Omental fat pad (tissue), 4 donors: ENCODE results near the gene LPO. TPM values are rescaled to one million over a fixed set of nuclear protein-coding genes. Genes with fewer than 3 reads are reported as not detected.

Experiments
- ATAC-seq: fragments of 150-250 bp; one replicate; pipeline ENCODE4 v1.9.1; 2016; ENCODE audit warnings: mild to moderate bottlenecking, moderate library complexity; ENCODE audit not compliant: low FRiP score
- DNase-seq: peaks from one replicate; pipeline ENCODE4 v3.0.0-alpha.2; 2019; ENCODE audit warnings: low spot score
- total RNA-seq, 4 donors: library from RNA; depleted of rRNA; stranded (reverse); fragments of >200 nt; gene quantifications; one replicate each; pipeline ENCODE4 v1.1.0, GENCODE V29; 2016
- TF ChIP-seq, protein P1 (sequence below), 3 donors: fragments of 450-650 bp; IDR thresholded peaks; one replicate each; pipeline ENCODE4 v1.5.1; 2016 to 2017; ENCODE audit warnings: antibody characterized with exemption in 3 of 3, mild to moderate bottlenecking in 3 of 3, moderate library complexity in 2 of 3

The LPO gene
- total RNA-seq, 4 donors from 2014 or later = 0.46 TPM; not detected in 3

DNA sequence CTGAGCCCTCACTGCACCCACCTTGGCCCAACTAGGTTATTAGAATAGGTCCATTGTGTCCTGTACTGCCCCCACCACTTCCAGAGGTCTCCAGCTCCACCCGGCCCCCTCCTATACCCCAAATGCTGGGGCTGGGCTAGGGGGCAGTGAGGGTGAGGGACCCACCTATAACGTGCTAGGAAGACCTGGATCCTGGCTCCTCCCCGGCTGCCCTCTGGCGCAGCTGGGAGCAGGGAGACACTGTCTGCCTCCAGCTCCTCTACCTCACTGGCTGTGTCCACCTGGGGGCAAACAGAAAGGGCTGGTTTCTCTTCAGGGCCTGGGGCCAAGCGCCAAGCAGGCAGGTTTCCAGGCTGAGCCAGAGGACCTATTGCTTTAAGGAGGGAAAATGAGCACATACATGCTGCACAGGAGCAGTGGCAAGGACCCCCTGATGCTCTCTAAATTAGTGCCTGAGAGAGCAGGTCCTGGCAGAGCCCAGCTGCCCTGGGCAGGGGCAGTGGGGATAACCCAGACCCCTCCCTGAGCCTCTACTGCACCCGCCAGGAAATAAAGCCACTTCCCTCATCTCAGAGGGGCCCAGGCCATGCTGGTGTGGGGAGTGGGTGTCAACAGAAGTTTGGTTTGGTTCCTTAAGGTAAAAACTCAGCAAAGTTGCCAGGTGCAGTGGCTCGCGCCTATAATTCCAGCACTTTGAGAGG lies 78.0 kb downstream of the LPO start:
- ATAC-seq (no peak), DNase-seq (peak; percentile 5)
- TF ChIP-seq, protein P1, sequence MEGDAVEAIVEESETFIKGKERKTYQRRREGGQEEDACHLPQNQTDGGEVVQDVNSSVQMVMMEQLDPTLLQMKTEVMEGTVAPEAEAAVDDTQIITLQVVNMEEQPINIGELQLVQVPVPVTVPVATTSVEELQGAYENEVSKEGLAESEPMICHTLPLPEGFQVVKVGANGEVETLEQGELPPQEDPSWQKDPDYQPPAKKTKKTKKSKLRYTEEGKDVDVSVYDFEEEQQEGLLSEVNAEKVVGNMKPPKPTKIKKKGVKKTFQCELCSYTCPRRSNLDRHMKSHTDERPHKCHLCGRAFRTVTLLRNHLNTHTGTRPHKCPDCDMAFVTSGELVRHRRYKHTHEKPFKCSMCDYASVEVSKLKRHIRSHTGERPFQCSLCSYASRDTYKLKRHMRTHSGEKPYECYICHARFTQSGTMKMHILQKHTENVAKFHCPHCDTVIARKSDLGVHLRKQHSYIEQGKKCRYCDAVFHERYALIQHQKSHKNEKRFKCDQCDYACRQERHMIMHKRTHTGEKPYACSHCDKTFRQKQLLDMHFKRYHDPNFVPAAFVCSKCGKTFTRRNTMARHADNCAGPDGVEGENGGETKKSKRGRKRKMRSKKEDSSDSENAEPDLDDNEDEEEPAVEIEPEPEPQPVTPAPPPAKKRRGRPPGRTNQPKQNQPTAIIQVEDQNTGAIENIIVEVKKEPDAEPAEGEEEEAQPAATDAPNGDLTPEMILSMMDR (IDR thresholded peaks at IDR 0.05) = no peak

DNA sequence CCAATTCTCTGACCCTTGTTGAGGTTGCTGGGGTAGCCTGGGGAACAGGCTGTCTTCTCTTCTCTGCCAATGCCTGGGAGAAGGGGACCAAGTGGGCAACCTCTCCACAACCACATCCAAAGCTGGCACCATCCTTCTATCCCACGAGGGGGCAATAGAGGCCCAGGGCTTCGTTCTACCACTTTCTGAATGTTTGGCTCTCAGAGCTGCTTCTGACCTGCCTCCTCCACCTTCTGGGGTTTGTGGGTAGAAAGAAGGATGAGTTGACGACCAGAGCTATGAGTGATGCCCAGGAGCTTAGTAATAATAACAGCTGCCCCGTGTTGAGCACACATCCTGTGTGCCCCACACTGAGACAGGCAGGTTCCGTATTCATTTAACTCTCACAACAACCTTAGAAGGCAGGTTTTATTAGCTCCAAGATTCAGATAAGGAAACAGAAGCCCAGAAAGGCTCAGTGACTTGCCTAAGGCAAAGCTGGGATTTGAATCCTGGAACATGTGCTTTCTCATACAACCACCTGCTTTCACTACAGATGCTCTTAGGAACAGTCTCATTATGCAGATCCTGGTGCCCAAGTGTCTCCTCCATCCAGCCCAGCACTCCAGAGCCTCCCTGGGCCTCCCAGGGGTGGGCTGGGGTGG lies 79.2 kb downstream of the LPO start:
- peak; percentile 25 for ATAC-seq
- no peak for DNase-seq
- TF ChIP-seq, protein P1 (IDR thresholded peaks at IDR 0.05) = no peak

DNA sequence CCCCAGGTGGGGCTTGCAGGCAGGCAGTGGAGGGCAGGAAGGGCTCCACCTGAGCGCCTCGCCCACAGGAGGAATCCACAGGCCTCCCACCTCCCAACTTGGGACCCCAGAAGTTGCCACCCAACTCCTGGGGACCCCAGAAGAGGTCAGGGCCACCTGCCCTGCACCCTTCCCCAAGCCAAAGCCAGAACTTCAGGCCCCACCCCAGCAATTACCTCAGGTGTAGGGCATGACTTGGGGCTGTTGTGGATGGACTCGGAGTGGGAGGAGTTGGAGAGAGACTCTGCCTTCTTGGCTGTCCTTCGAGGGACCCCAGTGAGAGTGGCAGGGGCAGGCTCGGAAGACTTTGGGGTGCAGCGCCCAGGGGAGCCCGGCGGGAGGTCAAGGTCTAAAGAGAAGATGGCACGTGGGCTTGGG lies 79.7 kb downstream of the LPO start:
- DNase-seq (no peak), ATAC-seq (no peak)
- TF ChIP-seq, protein P1 (IDR thresholded peaks at IDR 0.05) = no peak

Other genes with a start within 250 kb of the LPO start
- 100 to 1,000 TPM; 181 to 274 (median 182) TPM for gene SRSF1, start 231.3 kb upstream of the LPO start, total RNA-seq
- 10 to 100 TPM; 15.8 to 22.5 (median 20.7) TPM for gene DYNLL2, start 155.2 kb upstream of the LPO start, total RNA-seq
- gene OR4D1, start 90.2 kb upstream of the LPO start, total RNA-seq = not detected
- not detected for gene OR4D2, start 71.6 kb upstream of the LPO start, total RNA-seq
- gene EPX, start 45.9 kb upstream of the LPO start, total RNA-seq = not detected
- 1 to 10 TPM; 3.7 to 9.9 (median 6.0) TPM for gene MKS1, start 19.3 kb upstream of the LPO start, total RNA-seq
- under 1 TPM in 2 of 4 donors, not detected in 2; 0.19 to 0.84 TPM for gene MPO, start 42.4 kb downstream of the LPO start, total RNA-seq
- 10 to 100 TPM in 1 of 4 donors, 1 to 10 TPM in 3; 1.9 to 13.6 (median 5.4) TPM for gene TSPOAP1, start 90.2 kb downstream of the LPO start, total RNA-seq
- gene SUPT4H1, start 113.6 kb downstream of the LPO start, total RNA-seq = 10 to 100 TPM; 42.1 to 49.2 (median 47.3) TPM
- gene RNF43, start 178.9 kb downstream of the LPO start, total RNA-seq = under 1 TPM in 2 of 4 donors, not detected in 2; 0.19 to 0.28 TPM
- under 1 TPM in 2 of 4 donors, not detected in 2; 0.13 to 0.24 TPM for gene HSF5, start 249.8 kb downstream of the LPO start, total RNA-seq